ENCODE results near the gene WFDC6.

GRCh38 chr20:45555198-45555597 is 15.9 kb upstream of the WFDC6 start:
- no peak for TF ChIP-seq POLR2A (IDR thresholded peaks at IDR 0.05)
- no peak for TF ChIP-seq CTCF (IDR thresholded peaks at IDR 0.05)
- no peak for TF ChIP-seq POLR2AphosphoS5 (IDR thresholded peaks at IDR 0.05)
